Measurements from ENCODE around the gene ITGA2B. TPM values are rescaled to one million over a fixed set of nuclear protein-coding genes. Genes with fewer than 3 reads are reported as not detected.

Gene ITGA2B
- total and polyA plus RNA-seq, 2 of the 13 experiments (the other 11 are each of a cell fraction or from before 2014, with no cell fraction given): 0.38 to 1.1 TPM

DNA sequence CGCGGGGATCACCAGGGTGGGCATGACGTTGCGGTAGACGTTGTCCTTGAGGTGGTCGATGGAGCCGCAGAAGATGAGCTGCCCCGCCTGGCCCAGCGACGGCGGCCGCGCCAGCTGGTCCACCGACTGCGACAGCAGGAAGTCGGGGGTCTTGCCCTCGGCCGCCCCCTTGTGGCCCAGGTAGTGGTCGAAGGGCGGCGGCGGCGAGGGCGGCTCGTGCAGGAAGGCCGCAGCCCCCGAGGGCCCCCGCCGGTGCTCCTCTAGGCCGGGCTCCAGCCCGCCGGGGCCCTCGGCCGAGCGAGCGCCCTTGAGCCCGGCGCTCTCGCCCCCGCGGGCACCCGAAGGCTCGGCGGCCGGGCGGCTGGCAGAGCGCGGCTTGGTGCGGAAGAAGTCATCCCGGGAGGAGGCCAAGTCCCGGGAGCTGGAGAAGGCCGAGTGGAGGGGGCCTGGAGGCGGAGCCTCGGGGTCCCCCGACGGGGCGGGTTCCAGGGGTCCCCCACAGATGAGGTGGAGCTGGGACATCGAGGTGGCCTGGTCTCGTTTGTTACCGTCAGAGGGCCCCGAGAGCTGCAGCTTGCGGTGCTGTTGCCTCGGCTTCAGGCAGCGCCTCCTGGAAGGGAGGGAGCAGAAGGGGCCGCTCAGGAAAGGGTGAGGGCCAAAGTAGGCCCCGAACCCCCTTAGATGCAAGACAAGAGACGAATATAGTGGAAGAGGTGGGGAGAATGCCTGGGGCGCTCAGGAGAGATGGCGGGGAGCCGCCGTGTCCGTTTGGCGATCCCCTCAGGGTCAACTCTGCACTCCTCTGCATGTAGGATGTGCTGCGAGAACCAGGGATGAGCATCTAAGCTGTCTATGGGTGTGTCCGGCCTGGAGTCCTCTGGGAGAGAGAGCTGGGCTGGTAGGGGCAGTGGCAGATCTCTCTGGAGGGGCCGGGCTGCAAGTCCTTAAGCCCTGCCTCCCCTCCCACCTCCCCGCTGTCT is 34.6 kb downstream of the ITGA2B start (continued):
- TF ChIP-seq, protein P1, sequence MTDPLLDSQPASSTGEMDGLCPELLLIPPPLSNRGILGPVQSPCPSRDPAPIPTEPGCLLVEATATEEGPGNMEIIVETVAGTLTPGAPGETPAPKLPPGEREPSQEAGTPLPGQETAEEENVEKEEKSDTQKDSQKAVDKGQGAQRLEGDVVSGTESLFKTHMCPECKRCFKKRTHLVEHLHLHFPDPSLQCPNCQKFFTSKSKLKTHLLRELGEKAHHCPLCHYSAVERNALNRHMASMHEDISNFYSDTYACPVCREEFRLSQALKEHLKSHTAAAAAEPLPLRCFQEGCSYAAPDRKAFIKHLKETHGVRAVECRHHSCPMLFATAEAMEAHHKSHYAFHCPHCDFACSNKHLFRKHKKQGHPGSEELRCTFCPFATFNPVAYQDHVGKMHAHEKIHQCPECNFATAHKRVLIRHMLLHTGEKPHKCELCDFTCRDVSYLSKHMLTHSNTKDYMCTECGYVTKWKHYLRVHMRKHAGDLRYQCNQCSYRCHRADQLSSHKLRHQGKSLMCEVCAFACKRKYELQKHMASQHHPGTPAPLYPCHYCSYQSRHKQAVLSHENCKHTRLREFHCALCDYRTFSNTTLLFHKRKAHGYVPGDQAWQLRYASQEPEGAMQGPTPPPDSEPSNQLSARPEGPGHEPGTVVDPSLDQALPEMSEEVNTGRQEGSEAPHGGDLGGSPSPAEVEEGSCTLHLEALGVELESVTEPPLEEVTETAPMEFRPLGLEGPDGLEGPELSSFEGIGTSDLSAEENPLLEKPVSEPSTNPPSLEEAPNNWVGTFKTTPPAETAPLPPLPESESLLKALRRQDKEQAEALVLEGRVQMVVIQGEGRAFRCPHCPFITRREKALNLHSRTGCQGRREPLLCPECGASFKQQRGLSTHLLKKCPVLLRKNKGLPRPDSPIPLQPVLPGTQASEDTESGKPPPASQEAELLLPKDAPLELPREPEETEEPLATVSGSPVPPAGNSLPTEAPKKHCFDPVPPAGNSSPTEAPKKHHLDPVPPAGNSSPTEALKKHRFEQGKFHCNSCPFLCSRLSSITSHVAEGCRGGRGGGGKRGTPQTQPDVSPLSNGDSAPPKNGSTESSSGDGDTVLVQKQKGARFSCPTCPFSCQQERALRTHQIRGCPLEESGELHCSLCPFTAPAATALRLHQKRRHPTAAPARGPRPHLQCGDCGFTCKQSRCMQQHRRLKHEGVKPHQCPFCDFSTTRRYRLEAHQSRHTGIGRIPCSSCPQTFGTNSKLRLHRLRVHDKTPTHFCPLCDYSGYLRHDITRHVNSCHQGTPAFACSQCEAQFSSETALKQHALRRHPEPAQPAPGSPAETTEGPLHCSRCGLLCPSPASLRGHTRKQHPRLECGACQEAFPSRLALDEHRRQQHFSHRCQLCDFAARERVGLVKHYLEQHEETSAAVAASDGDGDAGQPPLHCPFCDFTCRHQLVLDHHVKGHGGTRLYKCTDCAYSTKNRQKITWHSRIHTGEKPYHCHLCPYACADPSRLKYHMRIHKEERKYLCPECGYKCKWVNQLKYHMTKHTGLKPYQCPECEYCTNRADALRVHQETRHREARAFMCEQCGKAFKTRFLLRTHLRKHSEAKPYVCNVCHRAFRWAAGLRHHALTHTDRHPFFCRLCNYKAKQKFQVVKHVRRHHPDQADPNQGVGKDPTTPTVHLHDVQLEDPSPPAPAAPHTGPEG (CRISPR knock-in tag; IDR thresholded peaks at IDR 0.05): no peak
- TF ChIP-seq TOE1 (CRISPR knock-in tag; IDR thresholded peaks at IDR 0.05): no peak
- TF ChIP-seq, protein P2, sequence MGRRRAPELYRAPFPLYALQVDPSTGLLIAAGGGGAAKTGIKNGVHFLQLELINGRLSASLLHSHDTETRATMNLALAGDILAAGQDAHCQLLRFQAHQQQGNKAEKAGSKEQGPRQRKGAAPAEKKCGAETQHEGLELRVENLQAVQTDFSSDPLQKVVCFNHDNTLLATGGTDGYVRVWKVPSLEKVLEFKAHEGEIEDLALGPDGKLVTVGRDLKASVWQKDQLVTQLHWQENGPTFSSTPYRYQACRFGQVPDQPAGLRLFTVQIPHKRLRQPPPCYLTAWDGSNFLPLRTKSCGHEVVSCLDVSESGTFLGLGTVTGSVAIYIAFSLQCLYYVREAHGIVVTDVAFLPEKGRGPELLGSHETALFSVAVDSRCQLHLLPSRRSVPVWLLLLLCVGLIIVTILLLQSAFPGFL (CRISPR knock-in tag; IDR thresholded peaks at IDR 0.05): no peak
- TF ChIP-seq RFX1 (IDR thresholded peaks at IDR 0.05): no peak
- TF ChIP-seq CEBPB (IDR thresholded peaks at IDR 0.05; ENCODE audit: borderline replicate concordance, low read depth, low read length): no peak
- TF ChIP-seq, protein P3, sequence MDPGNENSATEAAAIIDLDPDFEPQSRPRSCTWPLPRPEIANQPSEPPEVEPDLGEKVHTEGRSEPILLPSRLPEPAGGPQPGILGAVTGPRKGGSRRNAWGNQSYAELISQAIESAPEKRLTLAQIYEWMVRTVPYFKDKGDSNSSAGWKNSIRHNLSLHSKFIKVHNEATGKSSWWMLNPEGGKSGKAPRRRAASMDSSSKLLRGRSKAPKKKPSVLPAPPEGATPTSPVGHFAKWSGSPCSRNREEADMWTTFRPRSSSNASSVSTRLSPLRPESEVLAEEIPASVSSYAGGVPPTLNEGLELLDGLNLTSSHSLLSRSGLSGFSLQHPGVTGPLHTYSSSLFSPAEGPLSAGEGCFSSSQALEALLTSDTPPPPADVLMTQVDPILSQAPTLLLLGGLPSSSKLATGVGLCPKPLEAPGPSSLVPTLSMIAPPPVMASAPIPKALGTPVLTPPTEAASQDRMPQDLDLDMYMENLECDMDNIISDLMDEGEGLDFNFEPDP (CRISPR knock-in tag; conservative IDR thresholded peaks at IDR 0.05): no peak
- TF ChIP-seq ZNF816 (CRISPR knock-in tag; IDR thresholded peaks at IDR 0.05; ENCODE audit: borderline replicate concordance): no peak
- TF ChIP-seq, protein P4, sequence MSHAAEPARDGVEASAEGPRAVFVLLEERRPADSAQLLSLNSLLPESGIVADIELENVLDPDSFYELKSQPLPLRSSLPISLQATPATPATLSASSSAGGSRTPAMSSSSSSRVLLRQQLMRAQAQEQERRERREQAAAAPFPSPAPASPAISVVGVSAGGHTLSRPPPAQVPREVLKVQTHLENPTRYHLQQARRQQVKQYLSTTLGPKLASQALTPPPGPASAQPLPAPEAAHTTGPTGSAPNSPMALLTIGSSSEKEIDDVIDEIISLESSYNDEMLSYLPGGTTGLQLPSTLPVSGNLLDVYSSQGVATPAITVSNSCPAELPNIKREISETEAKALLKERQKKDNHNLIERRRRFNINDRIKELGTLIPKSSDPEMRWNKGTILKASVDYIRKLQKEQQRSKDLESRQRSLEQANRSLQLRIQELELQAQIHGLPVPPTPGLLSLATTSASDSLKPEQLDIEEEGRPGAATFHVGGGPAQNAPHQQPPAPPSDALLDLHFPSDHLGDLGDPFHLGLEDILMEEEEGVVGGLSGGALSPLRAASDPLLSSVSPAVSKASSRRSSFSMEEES (CRISPR knock-in tag; IDR thresholded peaks at IDR 0.05): no peak
- no peak for TF ChIP-seq SP140L (CRISPR knock-in tag; IDR thresholded peaks at IDR 0.05; ENCODE audit: borderline replicate concordance)
- no peak for TF ChIP-seq ZNF230 (CRISPR knock-in tag; IDR thresholded peaks at IDR 0.05)
- TF ChIP-seq JUNB (CRISPR knock-in tag; IDR thresholded peaks at IDR 0.05; ENCODE audit: borderline replicate concordance): no peak
- no peak for TF ChIP-seq SRF (IDR thresholded peaks at IDR 0.05; ENCODE audit: low read depth, low read length)
- TF ChIP-seq ZNF883 (CRISPR knock-in tag; IDR thresholded peaks at IDR 0.05; ENCODE audit: not compliant biosample characterization): no peak
- TF ChIP-seq KAT8 (CRISPR knock-in tag; IDR thresholded peaks at IDR 0.05): peak; percentile 56; the same call in 1 of the 2 replicates
- peak; percentile 72; the same call in 1 of the 2 replicates for TF ChIP-seq KDM2A (CRISPR knock-in tag; IDR thresholded peaks at IDR 0.05; ENCODE audit: borderline replicate concordance, low read depth)
- no peak for TF ChIP-seq CREB1 (IDR thresholded peaks at IDR 0.05)
- no peak for TF ChIP-seq CREB1 (CRISPR knock-in tag; IDR thresholded peaks at IDR 0.05)
- TF ChIP-seq, protein P5, sequence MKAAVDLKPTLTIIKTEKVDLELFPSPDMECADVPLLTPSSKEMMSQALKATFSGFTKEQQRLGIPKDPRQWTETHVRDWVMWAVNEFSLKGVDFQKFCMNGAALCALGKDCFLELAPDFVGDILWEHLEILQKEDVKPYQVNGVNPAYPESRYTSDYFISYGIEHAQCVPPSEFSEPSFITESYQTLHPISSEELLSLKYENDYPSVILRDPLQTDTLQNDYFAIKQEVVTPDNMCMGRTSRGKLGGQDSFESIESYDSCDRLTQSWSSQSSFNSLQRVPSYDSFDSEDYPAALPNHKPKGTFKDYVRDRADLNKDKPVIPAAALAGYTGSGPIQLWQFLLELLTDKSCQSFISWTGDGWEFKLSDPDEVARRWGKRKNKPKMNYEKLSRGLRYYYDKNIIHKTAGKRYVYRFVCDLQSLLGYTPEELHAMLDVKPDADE (CRISPR knock-in tag; IDR thresholded peaks at IDR 0.05): no peak
